ENCODE measurements around the gene SPTLC3.

Gene SPTLC3

GRCh38 chr20:13081877-13082276 lies 73.1 kb downstream of the SPTLC3 start:
- H3K36me3 ChIP-seq (ENCODE audit: control insufficient read depth, low read length), result no peaks in the 10 kb centered on the region
- H3K79me2 ChIP-seq (ENCODE audit: control insufficient read depth, low read length), result no peaks in the 10 kb centered on the region
- TF ChIP-seq EZH2phosphoT487 (IDR thresholded peaks at IDR 0.05; ENCODE audit: borderline replicate concordance, low read length), result no peak
- TF ChIP-seq, protein P1, sequence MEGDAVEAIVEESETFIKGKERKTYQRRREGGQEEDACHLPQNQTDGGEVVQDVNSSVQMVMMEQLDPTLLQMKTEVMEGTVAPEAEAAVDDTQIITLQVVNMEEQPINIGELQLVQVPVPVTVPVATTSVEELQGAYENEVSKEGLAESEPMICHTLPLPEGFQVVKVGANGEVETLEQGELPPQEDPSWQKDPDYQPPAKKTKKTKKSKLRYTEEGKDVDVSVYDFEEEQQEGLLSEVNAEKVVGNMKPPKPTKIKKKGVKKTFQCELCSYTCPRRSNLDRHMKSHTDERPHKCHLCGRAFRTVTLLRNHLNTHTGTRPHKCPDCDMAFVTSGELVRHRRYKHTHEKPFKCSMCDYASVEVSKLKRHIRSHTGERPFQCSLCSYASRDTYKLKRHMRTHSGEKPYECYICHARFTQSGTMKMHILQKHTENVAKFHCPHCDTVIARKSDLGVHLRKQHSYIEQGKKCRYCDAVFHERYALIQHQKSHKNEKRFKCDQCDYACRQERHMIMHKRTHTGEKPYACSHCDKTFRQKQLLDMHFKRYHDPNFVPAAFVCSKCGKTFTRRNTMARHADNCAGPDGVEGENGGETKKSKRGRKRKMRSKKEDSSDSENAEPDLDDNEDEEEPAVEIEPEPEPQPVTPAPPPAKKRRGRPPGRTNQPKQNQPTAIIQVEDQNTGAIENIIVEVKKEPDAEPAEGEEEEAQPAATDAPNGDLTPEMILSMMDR (IDR thresholded peaks at IDR 0.05; ENCODE audit: low read depth, low read length, poor library complexity, severe bottlenecking), result no peak
- H3K4me2 ChIP-seq (ENCODE audit: low read length), result no peak overlapping the region
- no peaks in the 10 kb centered on the region for H3K27me3 ChIP-seq (ENCODE audit: control insufficient read depth, low read length)
- H3K9me3 ChIP-seq (ENCODE audit: control insufficient read depth, insufficient read depth, low read length), result no peaks in the 10 kb centered on the region
- no peak overlapping the region for H3K27ac ChIP-seq (ENCODE audit: low read depth, low read length)
- no peaks in the 10 kb centered on the region for H3K4me1 ChIP-seq (ENCODE audit: control insufficient read depth, low read length)
- H3F3A ChIP-seq (ENCODE audit: control insufficient read depth, insufficient read depth), result no peaks in the 10 kb centered on the region
- H3K9me2 ChIP-seq (replicated peaks; ENCODE audit: control insufficient read depth, low read length), result no peaks in the 10 kb centered on the region; the same call in 1 of the 2 replicates
- no peak overlapping the region for H3K4me3 ChIP-seq (ENCODE audit: low read length)
- no peaks in the 10 kb centered on the region for H4K20me1 ChIP-seq (ENCODE audit: control insufficient read depth, insufficient read depth, low read depth, low read length)

DNA sequence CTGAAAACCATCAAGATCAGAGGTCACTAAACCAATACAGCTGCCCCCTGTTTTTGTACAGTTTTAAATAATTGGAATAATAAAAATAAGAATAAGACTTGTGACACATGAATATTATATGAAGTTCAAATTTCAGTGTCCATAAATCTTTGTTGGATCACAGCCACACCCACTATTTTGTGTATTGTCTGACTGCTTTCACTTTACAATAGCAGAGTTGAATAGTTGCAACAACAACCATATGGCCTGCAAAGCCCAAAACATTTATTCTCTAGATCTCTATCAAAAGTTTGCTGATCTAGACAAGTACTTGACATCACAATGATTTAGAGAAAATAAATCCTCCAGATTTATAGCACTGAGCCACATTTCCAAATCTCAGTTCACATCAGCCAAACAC lies 73.6 kb downstream of the SPTLC3 start:
- H3K9me3 ChIP-seq (ENCODE audit: control insufficient read depth, insufficient read depth, low read length), result no peaks in the 10 kb centered on the region
- no peaks in the 10 kb centered on the region for H3F3A ChIP-seq (ENCODE audit: control insufficient read depth, insufficient read depth)
- no peaks in the 10 kb centered on the region for H3K4me1 ChIP-seq (ENCODE audit: control insufficient read depth, low read length)
- no peaks in the 10 kb centered on the region for H4K20me1 ChIP-seq (ENCODE audit: control insufficient read depth, insufficient read depth, low read depth, low read length)
- no peak for TF ChIP-seq EZH2phosphoT487 (IDR thresholded peaks at IDR 0.05; ENCODE audit: borderline replicate concordance, low read length)
- TF ChIP-seq, protein P1 (IDR thresholded peaks at IDR 0.05; ENCODE audit: low read depth, low read length, poor library complexity, severe bottlenecking), result no peak
- H3K9me2 ChIP-seq (replicated peaks; ENCODE audit: control insufficient read depth, low read length), result no peaks in the 10 kb centered on the region; the same call in 1 of the 2 replicates
- no peak overlapping the region for H3K4me2 ChIP-seq (ENCODE audit: low read length)
- no peaks in the 10 kb centered on the region for H3K27me3 ChIP-seq (ENCODE audit: control insufficient read depth, low read length)
- H3K27ac ChIP-seq (ENCODE audit: low read depth, low read length), result no peak overlapping the region
- no peak overlapping the region for H3K4me3 ChIP-seq (ENCODE audit: low read length)
- H3K79me2 ChIP-seq (ENCODE audit: control insufficient read depth, low read length), result no peaks in the 10 kb centered on the region
- H3K36me3 ChIP-seq (ENCODE audit: control insufficient read depth, low read length), result no peaks in the 10 kb centered on the region

GRCh38 chr20:13085275-13085674 lies 76.5 kb downstream of the SPTLC3 start:
- Histone ChIP-seq H3K4me1 (ENCODE audit: control insufficient read depth, low read length) (no peaks in the 10 kb centered on the region), H3K4me2 (ENCODE audit: low read length) (no peak overlapping the region), H3F3A (ENCODE audit: control insufficient read depth, insufficient read depth) (no peaks in the 10 kb centered on the region), H3K4me3 (ENCODE audit: low read length) (no peak overlapping the region), H3K79me2 (ENCODE audit: control insufficient read depth, low read length) (no peaks in the 10 kb centered on the region), H4K20me1 (ENCODE audit: control insufficient read depth, insufficient read depth, low read depth, low read length) (no peaks in the 10 kb centered on the region), H3K9me2 (replicated peaks; ENCODE audit: control insufficient read depth, low read length) (no peaks in the 10 kb centered on the region; the same call in 1 of the 2 replicates), H3K9me3 (ENCODE audit: control insufficient read depth, insufficient read depth, low read length) (no peaks in the 10 kb centered on the region), H3K36me3 (ENCODE audit: control insufficient read depth, low read length) (no peaks in the 10 kb centered on the region), H3K27me3 (ENCODE audit: control insufficient read depth, low read length) (no peaks in the 10 kb centered on the region), H3K27ac (ENCODE audit: low read depth, low read length) (no peak overlapping the region)
- TF ChIP-seq EZH2phosphoT487 (IDR thresholded peaks at IDR 0.05; ENCODE audit: borderline replicate concordance, low read length), result no peak
- TF ChIP-seq, protein P1 (IDR thresholded peaks at IDR 0.05; ENCODE audit: low read depth, low read length, poor library complexity, severe bottlenecking), result no peak
